HG03064 (cell line): Measurements from ENCODE around the gene WWTR1.

Experiments used
- ATAC-seq: cut with Tn5 transposase; IDR thresholded peaks from one replicate; pipeline ENCODE4 v1.9.1; 2021; ENCODE audit warnings: low read depth; ENCODE audit not compliant: unreplicated experiment

Gene WWTR1

DNA sequence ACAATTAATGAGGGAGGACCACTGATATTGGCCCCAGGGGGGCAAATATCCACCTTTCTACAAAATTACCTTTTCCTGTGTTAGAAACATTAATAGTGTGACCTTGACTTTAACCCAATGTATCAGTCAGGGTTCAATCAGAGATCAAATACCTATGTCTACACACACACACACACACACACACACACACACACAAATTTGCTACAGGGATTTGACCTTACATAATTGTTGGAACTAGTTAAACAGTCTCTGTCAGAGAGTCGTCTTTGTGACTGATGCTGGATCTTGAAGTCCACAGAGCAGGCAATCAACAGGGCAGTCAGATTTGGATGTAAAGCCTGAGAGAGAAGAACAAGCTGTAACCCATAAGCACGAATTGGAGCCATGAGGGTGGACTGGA, 150.9 kb downstream of the WWTR1 start:
- ATAC-seq = no peak

DNA sequence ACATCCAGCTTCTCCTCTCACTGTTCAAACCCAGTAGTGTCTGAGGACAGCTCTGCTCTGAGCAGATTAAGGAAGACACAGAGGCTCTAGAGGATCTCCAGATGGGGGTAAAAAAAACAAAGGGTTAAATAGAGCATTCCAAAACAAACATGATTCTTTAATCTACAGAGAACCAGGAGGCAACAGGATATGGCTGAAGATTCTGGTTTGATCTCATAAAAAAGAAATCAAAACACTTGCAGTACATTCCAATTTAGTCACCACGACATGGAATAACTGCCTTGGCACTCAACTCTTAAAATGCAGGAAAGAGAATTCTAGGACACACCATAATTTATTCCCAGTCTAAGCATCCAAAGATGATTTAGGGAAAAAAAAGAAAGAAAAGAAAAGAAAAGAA, 151.3 kb downstream of the WWTR1 start:
- no peak for ATAC-seq

DNA sequence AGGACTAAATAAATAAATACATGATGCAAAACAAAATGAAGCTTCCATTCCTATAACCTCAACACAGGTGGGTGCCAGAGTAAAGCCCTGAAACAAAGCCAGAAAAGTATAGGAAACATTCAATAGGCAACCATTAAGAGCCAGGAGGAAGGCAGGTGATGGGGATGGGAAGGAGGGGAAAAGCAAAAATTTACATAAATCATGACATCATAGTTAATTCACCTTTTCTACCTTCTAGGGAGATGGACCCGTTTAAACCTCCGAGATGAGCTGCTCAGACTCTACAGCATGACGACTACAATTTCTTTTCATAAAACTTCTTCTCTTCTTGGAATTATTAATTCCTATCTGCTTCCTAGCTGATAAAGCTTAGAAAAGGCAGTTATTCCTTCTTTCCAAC, 155.4 kb downstream of the WWTR1 start:
- ATAC-seq = no peak

DNA sequence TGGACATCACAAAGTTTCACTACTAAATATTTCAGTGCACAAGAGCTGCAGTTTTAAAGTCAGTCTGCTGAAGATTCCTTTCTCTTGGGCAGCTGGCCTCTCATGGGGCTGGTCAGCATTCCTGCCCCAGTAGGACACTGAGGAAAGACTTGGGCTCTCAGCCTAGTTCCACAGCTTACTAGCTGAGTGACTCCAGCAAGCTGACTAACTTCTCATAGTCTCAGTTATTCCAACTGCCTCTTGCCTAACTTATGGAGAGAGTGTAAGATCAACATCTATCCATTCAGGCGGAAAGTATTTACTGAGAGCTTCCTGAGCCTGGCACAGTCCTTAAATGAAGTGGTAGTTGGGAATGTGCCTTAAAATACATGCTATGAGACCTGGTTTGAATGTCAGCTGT, 156.3 kb downstream of the WWTR1 start:
- ATAC-seq = no peak

DNA sequence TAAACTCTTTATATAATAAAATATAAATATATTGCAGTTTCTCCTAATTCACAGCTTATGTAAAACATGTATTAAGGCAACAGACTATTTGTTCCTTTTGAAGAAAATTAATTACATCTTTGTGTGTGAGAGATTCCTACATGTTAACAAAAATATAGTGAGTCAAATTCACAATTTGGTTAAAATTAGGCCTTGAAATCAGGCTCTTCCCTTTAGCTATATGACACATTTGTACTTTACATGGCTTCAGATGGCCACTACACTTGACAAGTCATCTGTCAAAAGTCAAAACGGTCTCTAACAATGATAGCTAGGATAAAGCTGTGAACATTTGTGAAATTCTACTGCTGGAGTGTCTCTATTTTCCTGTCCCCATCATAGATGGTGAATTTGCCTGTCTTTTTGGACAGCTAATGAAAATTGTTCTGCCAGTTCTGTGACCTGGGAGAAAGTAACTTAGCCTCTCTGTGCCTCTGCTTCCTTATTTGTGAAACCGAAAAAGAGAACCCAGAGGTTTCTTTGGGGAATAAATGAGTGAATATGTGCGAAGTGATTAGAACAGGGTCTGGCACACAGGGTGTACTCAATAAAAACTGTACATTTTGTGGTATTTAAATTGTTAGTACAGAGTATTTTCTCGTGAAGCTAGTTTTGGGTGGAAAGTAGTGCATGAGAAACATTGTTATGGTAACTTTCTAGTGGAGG, 159.7 kb downstream of the WWTR1 start:
- no peak for ATAC-seq

DNA sequence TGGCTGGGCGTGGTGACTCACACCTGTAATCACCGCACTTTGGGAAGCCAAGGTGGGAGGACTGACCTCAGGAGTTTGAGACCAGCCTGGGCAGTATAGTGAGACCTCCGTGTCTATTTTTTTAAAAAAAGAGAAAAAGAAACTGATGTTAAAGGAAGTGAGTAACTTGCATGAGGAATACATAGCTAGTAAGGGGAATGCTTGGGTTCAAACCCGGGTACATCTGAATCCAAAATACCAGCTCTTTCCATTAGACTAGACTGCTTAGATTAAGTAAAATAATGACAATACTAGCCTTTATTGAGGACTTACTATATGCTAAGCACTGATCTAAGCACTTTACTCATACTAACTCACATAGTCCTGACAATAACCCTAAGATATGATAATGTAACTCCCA, 160.9 kb downstream of the WWTR1 start:
- ATAC-seq = no peak

DNA sequence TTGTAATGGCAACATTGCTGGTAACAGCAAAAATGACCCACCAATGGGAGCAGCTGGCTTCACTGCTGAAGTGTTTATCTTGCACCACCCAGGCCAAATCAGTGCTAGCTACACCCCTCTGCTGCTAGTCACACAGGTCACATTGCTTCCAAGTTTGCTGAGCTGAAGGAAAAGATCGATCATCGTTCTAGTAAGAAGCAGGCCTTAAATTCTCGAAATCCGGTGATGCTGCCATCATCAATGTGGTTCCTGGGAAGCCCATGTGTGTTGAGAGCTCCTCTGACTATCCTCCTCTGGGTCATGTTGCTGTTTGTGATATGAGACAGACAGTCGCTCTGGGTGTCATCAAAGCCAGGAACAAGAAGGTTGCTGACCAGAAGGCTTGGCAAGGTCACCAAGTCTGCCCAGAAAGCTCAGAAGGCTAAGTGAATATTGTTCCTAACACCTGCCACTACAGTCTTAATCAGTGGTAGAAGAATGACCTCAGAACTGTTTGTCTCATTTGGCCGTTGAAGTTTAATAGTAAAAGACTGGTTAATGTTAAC, 162.2 kb downstream of the WWTR1 start:
- ATAC-seq = no peak

DNA sequence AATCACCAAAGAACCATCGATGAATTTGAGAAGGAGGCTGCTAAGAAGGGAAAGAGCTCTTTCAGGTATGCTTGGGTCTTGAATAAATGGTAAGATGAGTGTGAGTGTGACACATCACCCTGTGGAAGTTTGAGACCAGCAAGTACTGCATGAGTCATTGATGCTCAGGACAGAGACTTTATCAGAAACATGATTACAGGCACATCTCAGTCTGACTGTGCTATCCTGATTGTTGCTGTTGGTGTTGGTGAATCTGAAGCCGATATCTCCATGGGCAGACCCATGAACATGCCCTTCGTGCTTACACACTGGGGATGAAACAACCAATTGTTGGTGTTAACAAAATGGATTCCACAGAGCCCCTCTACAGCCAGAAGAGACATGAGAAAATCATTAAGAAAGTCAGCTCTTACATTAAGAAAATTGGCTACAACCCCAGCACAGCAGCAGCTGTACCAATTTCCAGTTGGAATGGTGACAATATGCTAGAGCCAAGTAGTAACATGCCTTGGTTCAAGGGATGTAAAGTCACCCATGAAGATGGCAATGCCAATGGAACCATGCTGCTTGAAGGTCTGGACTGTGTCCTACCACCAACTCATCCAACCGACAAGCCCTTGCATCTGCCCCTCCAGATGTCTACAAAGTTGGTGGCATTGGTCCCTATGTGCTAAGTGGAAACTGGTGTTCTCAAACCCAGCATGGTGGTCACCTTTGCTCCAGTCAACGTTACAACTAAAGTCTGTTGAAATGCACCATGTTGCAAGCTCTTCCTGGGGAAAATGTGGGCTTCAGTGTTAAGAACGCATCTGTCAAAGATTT, 162.9 kb downstream of the WWTR1 start:
- no peak for ATAC-seq

DNA sequence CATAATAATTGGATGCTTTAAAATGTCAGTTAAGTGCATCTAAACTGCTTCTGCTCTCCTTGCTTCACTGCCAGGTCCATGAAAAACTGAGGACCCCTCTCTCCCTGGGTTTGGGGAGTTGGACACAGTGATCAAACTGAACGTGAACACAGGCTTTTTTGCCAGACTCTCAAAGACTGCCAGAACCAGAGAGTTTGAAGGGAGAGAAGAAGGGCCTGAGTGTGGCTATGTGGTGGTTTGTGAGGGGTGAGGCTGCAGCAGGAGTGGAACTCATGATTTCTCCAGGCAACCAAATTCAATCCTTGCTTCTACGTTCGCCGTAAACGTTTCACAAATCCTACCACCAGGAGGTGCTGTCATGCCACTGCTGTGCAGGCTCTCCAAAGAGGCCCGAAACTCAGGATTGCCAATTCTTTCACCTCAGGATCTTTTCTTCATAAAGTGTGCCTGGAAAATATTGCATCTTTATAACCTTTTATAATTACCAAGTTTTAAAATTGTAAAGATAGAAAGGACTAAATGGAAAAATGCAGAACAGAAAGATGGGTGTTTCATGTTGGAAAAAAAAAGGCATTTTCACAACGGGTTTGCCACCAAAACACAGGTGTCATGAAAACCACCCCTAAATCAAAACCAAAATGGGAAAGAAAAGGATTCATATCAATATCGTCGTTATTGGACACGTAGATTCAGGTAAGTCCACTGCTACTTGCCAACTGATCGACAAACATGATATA, 163.6 kb downstream of the WWTR1 start:
- ATAC-seq = no peak

DNA sequence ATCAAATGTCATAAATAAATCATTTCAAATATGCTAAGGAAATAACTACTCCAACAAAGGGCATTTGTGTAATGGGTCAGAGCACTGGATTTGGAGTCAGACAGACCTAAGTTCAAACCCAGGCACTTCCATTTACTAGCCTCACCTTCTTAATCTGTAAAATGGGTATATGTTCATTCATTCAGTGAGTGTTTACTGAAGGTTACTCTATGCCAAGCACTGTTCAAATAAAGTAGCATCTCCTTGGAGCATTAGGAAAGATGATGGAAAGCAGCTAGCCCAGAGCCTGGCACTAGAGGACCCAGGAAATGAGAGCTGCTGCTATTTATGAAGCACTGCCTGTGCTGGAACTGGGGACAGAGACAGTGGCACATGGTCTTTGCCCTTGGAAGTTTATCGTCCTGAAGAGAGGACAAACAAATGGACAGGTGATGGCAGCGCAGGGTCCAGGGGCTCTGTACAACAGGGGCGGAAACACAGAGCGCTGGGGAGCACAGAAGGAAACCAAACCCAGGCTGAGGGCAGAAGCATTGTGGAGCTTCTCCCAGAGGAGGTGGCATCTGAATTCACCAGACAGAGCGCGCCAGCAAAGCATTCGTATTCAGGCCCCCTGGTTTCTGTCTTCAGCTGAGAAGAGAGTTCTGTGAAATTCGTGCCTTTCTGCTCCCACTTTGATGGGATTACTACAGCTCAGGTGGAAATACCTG, 164.4 kb downstream of the WWTR1 start:
- ATAC-seq = no peak

DNA sequence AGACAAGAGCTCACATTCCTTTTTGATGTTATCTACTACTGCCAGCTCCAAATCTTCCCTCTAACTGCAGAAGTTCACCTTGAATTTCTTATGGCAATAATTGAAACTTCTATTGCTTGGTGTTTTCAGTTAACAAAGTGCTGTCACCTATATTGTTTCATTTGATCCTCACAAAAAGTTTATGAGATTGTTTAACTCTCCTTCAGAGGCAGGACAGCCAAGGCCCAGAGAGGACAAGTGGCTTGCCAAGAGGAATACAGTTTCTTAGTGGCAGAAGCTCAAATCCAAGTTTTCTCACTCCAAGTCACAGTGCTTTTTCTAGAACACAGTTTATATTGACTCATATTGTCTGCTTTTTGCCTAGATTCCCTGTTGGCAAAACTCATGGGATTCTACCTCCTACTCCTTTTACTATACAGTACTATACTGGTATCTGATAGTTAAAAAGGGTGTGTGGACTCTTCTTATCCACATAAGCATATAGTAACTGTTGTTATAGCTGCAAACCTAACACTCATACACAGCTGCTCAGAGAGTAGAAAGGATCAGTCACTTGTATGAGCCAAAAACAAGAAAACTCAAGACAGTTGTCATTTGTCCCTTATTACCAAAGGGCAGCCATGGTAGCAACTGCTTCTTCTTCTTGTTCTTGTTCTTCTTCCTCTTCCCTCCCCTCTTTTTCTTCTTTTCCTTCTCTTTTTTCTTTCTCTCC, 167.4 kb downstream of the WWTR1 start:
- no peak for ATAC-seq

DNA sequence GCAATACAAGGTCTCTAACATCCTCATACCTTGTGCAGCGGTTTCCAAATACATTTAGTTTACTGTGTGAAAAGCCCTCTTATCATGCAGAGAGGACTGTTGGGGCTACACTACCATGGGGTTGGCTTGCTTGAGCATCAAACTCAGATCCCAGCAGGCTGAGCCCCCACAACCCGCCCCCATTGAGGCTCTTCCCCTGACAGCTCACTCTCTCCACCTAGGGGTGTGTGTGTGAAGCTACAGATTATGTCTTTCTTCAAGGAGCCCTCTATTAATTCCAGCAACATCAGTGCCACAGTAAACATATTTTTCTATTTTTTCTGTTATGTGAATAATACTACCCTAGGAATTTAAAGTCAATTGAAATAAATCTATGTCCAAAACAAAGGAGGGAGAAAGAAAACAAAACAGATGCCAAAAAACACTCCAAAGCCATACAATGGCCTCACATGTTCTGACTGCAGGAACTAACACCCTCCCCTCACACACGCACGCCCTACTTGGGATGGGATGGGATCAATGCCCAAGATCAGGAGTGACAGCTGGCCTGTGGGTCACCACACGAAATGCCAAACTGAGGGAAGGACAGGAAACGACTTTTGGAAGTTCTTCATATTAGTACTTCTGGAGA, 168.7 kb downstream of the WWTR1 start:
- no peak for ATAC-seq

DNA sequence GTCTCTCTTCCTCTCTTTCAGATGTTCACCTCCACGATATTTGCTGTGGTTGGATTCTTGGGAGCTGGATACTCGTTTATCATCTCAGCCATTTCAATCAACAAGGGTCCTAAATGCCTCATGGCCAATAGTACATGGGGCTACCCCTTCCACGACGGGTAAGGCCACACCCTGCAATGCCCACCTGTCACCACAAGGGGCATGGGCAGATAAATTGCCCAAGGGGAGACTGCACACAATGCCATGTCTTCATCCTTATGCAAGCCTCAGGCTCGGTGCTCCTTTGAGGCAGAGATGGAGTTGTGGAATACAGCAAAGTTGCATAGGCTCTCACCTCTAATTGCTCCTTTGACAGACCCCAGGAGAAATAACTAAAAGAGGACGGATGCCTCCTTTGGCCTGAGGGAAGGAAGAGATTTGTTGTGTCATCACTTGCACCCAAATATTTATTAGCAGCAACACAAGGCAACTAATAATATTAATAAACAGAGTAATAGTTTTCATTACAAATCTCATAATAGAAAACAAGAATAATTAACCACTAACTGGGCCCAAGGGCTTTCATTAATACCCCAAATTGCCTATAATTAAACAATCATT, 170.1 kb downstream of the WWTR1 start:
- ATAC-seq = peak; percentile 69

DNA sequence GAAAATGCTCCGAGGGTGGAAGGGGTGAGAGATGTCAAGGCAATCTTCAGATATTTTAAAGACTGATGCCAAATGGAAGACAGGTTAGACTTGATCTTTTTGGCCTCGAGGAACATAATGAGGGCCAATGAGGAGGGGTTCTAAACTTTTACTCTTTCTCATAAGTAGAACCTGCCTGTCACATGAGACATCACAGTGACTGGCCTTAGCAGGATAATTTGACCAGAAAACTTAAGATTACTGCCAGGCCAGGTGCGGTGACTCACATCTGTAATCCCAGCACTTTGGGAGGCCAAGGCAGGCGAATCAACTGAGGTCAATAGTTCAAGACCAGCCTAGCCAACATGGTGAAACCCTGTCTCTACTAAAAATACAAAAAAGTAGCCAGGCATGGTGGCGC, 171.1 kb downstream of the WWTR1 start:
- ATAC-seq = no peak

DNA sequence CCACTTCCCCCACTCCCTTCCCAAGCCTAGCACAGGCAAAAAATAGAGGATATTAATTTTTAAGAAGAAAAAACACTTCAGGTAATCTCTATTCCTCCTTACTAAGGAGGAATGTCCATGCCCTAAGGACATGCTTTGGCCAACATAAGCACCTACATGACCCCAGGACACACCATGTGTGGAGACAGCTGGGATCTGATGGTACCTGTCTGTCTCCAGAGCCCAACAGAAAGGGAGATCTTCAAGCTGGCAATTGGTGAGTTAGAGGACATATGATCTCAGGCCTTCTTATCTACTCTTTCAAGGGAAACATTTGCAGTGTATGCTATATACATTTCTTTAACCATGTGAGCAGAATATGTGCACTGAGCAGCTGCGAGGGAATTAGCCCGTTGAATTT, 176.3 kb downstream of the WWTR1 start:
- ATAC-seq = no peak

DNA sequence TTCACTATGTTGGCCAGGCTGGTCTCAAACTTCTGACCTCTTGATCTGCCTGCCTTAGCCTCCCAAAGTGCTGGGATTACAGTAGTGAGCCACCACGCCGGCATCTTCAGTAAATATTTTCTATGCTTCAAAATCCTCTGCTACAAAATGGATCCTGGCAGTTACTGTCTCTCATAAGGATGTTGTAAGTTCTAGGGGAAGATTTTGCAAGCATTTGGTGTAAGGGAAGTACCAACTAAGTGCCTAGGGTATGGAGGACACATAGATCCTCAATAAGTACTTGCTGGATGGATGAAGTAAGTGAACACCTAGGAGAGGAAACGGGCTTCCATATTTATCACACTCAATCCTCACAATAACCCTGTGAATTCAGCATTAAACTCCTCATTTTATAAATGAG, 176.8 kb downstream of the WWTR1 start:
- ATAC-seq = no peak

DNA sequence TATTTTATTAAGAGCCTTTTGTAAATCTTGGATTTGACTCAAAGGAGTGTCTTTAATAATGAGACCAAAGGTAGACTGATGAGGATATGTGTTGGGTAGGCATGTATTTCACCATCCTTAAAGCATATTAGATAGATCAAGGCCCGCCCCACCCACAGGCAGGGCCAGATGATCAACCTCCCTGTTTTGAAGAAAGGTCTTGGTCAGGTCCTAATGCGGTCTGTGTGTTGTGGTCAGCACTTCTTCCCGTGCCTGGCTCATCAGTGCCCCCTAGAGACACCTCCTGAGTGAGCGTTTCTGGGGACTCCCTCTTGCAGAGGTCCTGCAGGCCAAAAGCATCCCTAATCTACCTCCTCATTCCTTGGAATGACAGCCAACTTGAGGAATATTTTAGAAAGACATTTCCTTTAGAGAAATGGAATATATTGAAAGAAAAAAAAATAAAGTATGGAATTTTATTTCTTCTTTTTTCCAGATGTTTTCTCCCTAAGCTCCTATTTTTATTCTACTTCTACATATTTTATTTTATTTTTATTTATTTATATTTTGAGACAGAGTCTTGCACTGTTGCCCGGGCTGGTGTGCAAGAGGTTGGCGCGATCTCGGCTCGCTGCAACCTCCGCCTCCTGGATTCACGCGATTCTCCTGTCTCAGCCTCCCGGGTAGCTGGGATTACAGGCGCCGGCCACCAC, 177.4 kb downstream of the WWTR1 start:
- peak; percentile 94 for ATAC-seq

DNA sequence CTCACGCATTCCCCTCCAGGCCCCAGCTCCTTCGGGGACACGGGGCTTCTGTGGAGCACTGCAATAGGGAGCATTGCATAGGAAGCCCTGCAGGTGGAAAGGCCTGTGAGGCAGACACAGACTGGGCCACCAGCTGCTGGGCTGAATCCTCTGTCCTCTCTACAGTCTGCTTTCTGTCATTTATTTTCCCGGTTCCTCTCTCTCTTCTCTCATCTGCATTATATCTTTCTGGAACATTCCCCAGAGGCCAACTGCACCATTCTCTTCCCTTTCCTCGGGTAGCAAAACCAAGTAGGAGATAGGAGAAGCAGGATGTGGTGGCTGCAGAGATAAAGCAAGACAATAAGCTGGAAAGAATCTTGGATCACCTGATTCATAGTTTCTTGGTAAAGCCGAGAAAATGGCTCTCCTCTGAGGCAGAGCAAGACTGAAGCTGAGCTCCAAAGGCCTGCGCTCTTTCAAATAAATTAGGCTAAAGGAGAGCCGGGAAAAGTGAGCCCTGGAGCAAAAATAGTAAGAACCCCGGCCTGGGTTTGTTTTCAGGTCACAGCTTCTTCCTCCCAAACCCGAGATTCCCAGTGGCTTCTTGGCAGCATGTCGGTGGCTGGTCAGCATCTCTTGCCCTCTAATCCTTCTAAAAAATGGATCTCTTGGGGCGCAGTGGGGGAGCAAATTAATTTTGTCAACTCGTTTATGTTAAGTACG, 178.1 kb downstream of the WWTR1 start:
- ATAC-seq = no peak
